NCI-H510A (cell line): ENCODE results near the gene PLA2G4C.

Source experiments
- DNase-seq: peaks from one replicate; lab custom pipeline; 2025; lab: John Stamatoyannopoulos, UW

PLA2G4C gene

DNA sequence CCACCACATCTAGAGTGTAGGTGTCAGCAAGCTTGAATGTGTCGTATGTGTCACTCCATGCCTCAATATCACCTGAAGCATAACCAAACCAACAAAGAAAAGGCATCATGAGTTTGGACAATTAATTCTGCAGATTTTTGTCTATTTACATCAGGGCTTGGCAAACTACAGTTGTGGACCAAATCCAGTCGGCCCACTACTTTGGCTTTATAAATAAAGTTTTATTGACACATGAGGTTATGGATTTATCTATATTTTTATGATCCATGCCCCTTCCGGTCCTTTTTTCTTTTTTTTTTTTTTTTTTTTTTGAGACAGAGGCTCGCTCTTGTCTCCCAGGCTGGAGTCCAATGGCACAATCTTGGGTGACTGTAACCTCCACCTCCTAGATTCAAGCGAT is 57.5 kb downstream of the PLA2G4C start:
- DNase-seq: no peak

DNA sequence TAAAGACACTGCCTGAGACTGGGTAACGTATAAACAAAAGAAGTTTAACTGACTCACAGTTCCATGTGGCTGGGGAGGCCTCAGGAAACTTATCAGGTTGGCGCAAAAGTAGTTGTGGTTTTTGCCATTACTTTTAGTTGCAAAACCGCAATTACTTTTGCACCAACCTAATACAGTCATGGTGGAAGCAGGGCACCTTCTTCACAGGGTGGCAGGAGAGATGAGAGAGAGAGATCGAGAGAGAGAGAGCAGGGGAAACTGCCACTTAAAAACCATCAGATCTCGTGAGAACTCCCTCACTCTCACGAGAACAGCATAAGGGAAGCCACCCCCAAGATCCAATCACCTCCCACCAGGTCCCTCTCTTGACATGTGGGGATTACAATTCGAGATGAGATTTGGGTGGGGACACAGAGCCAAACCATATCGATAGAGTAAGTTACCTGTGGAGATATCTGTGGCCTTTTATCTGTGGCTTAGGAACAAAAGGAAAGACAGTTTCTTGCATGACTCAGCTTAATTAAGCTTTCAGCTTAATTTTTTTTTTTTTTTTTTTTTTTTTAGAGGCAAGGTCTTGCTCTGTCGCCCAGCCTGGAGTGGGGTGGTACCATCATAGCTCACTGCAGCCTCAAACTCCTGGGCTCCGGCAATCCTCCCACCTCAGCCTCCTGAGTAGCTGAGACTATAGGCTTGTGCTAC is 59.1 kb downstream of the PLA2G4C start:
- DNase-seq: no peak

DNA sequence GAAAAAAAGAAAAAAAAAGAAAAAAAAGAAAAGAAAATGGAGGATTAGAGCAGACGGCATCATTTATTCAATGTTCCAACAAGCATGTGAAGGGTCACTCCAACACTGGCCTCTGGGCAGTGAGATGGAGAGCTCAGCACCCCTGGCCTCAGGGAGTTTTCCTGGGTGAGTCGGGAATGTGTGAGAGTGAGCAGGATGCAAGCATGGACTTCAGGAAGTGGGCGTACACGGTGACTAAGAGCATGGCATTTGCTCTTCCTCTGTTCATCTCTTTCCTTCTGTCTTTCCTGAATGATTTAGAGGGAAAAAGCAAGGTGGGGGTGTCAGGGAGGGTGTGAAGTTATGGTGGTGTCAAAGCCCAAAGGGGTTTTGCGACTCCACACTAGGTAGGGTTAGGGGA is 66.1 kb downstream of the PLA2G4C start:
- no peak for DNase-seq

DNA sequence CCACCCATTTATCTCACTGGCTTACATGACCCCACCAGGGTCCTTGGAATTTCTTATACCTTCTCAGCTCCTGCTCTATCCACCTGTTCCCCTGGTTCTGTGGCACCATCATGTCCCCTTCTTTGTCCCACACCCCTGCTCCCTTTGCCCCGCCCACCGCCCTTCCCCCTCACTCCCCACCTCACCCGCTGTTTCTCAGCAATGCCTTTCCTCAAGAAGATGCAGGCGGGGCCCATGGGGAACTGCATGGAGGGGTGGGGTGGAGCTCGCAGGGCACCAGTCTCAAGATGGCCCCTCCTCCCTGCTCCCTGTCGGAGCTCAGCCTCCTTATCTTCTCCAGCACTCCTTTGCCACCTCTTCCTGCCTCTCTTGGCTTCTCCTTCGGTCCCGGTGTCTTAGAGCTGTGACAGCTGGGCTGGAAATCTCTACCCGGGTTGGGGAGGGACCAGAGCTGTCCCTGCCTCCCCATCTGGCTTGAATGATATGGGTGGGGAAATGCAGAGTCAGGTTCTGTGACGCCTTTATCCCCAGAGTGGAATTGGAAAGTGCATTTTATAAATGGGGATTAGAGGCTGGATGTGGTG is 66.8 kb downstream of the PLA2G4C start, which contains the start of gene CABP5:
Gene CABP5 (minus strand): TSS at position 405 of the 584 bp plus-strand sequence. CDS start 157 bp downstream, at position 248.
- DNase-seq: no peak

DNA sequence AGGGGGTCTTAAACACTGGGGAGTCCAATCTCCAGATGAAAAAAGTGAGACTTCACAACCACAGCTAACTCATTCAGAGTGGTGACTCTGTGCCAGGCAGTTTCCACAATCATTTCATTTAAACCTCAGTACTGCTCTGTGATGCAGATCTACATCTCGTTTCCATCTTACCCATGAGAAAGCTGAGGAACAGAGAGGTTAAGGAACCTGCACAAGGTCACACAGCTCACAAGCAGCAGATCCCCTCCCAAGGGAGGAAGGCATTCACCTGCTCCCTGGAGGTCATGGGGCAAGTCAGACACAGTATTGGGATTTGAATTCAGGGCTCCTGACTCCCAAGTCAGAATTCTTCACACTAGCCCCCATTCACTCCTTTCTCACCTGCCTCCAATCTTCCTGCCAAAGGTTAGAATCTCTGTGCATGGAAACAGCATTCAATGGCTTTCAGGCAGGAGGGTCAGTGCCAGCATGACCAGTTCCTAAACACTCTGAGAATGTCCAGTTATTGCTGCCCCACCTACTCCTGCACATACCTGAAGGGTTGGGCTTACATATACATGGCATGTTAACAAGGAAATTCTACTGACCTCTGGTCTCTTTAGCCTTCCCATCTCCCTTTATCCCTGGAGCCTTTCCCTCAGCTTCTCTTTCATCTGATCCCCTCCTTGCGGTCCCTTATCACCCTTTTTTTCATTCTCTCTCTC is 68.6 kb downstream of the PLA2G4C start:
- DNase-seq: no peak

DNA sequence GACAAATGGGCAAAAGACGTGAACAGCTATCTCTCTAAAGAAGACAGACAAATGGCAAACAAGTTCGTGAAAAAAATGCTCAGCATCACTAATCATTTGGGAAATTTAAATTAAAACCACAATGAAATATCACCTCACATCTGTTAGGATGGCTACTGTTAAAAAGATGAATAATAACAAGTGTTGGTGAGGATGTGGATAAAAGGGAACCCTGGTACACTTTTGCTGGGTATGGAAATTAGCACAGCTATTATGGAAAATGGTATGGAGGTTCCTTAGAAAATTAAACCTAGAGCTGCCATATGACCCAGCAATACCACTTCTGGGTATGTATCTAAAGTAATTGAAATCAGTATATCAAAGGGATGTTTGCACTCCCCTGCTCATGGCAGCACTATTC is 73.9 kb downstream of the PLA2G4C start:
- DNase-seq: no peak

DNA sequence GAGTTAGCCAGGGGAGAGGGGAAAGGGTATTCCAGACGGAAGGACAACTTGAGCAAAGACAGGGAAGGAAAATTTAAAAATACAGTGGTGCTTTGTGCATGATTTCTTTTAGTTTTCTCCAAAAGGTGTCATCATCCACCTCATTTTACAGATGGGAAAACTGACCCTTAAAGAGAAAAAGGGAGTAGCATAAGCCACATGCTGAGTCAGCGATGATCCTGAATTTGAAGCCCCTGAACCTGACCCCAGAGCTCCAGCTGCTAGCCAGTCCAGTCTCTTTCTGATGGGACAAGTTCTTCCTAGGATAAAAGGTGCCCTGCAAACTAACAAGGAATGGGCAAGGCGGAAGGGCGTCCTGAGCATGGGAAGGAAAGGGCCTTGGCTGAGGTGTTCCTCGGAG is 77.0 kb downstream of the PLA2G4C start:
- no peak for DNase-seq

DNA sequence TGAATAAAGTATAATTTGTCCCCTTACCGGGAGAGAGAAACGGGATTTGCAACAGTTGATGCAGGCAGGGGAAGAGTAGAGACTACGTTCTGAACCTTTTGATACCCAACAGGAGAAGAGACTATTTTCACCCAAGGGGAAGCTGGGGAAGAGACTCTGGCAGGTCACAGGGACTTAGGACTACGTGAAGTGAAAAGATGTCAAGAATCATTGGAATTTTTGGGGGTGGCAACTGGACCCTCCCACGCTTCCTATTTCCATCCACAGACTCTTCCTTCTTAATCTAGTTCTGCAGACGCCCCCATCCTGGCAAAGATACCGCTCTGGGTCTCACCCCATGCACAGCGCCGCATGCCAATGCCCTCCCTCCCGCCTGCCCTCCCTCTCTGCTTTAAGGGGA is 80.5 kb downstream of the PLA2G4C start:
- no peak for DNase-seq

DNA sequence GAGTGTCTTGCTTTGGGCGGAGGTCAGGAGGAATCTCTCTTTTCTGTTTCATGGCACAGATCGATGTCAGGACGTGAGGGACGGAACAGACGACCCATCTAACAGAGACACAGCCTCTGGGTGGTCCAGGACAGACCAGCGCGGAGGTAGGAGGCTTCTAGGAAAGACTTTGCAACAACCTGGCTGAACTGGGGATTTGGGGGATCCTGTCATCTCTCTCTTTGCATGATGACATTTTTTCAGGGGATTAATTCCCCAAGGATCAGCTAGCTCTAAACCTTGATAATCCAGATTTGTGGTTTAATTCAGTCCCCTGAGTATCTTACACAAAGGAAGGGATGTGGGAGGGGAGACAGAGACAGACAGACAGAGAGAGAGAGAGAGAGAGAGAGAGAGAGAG is 81.2 kb downstream of the PLA2G4C start:
- DNase-seq: no peak

DNA sequence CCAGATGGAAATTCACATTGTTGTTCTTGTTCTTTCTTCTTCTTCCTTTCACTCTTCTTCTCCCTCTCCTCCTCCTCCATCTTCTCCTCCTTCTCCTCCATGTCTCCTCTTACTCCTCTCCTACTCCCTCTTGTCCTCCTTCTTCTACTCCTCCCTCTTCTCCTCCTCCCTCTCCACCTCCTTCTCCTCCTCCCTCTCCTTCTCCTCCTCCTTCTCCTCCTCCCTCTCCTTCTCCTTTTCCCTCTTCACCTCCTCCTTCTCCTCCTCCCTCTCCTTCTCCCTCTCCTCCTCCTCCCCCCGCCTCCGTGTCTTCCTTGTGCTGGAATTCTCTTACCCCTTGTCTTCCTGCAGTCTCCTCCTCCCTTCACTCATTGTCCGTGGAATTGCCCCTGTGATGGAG is 85.1 kb downstream of the PLA2G4C start:
- DNase-seq: no peak

DNA sequence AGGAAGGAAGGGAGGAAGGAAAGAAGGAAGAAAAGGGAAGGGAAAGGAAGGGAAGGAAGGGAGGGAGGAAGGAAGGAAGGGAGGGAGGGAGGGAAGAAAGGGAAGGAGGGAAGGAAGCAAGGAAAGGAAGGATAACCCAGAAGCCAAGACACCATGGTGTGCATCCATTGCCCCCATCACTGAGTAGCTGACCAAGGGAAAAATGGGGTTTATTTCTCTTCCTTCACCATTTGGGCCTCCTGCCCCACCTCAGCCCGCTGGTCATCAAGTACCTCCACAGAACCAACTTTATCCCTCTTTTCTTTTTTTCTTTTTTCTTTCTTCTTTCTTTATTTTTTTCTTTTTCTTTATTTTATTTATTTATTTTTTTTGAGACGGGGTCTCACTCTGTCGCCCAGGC is 87.1 kb downstream of the PLA2G4C start:
- no peak for DNase-seq

DNA sequence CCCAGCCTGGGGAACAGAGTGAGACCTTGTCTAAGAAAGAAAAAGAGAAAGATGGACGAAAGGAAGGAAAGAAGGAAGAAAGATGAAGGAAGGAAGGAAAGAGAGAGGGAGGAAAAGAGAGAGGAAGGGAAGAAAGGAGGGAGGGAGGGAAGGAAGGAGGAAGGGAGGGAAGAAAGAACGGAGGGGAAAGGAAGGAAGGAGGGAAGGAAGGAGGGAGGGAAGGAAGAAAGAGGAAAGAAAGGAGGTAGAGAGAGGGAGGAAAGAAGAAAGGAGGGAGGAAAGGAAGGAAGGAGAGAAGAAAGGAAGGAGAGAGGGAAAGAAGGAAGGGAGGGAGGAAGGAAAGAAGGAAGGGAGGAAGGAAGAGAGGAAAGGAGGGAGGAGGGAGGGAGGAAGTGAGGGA is 87.6 kb downstream of the PLA2G4C start:
- DNase-seq: no peak

DNA sequence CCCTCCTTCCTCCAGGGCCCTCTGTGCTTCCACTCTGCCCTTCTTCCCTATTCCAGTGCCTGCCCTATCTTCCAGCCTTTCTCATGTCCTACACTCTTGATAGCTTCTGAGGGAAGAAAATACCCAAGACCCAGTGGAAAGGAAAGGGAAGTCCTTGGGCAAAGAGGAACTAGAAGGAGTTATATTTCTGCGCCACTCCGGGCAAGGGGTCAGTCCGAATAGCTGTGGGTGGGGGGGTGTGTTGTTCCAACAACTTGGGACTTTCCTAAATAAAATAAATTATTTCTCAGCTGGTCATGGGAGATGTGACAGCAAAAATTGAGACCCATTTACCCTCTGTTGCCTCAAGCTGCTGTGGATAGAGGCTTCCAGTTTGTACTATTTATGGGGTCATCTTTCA is 89.9 kb downstream of the PLA2G4C start:
- no peak for DNase-seq

DNA sequence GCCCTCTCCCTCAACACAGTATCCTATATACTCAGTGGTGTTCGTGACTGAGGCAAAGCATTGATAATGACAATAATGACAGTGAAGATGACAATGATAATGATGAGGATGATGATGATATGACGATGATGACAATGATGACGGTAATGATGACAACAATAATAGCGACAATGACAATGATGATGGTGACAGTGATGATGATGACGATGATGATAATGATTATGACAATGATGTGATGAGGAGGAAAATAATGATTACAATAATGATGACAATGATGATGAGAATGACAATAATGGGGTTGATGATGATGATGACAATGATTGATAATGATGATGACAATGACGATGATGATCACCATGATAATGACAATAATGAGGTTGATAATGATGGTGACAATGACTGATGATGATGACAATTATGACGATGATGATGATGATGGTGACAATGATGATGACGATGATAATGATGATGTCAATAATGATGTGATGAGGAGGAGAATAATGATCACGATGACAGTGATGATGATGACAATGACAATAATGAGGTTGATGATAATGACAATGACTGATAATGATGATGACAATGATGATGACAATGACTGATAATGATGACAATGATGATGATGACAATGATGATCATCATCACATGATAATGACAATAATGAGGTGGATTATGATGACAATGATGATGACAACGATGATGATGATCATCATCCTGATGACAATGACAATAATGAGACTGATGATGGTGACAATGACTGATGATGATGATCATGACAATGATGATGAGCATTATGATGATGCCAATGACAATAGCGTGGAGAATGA is 99.5 kb downstream of the PLA2G4C start:
- no peak for DNase-seq

DNA sequence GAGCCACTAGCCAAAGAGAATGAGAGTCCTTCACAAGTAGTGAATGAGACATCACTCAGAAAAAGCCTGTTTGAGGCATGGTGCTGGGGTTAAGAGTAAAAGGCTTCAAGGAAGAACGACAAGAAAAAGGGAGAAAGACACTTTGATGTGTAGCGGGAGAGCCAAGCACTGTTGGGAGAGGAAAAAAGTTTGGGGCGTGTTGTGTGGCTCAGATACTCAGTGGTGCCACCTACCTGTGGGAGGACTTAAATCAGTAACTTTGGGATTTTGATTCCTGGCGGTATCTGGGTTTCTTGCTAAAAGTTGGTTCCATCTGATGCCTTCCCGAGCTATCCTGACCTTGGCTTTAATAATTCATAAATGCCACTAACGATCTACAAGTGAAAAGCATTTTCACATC is 103.9 kb downstream of the PLA2G4C start:
- no peak for DNase-seq

DNA sequence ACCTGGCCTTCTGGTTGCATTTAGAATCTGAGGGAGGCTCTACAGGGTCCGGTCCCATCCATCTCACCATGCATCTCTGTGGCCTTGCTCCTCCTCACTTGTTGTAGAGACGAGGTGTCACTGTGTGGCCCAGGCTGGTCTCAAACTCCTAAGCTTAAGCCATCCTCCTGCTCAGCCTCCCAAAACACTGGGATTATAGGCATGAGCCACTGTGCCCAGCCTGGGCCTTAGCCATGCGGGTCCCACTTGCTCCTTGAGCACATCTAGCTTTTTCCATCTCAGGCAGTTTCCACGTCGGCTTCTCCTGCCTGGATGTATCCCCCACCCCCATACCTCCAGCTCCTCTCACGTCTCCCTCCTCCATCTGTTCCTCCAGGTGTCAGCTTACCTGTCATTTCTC is 106.4 kb downstream of the PLA2G4C start:
- DNase-seq: no peak

DNA sequence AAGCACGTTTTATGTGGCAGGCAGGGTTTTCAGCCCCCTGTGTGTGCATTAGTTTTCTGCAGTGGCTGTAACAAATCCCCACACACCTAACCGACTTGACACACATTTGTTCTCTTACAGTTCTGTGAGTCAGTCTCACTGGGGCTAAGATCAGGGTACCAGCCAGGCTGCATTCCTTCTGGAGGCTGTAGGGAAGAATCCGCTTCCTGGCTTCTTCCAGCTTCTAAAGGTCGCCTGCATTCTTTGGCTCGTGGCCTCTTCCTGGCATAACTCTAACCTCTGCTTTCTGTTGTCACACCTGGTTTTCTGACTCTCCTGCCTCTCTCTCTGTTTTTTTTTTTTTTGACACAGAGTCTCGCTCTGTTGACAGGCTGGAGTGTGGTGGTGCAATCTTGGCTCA is 109.8 kb downstream of the PLA2G4C start:
- DNase-seq: no peak

DNA sequence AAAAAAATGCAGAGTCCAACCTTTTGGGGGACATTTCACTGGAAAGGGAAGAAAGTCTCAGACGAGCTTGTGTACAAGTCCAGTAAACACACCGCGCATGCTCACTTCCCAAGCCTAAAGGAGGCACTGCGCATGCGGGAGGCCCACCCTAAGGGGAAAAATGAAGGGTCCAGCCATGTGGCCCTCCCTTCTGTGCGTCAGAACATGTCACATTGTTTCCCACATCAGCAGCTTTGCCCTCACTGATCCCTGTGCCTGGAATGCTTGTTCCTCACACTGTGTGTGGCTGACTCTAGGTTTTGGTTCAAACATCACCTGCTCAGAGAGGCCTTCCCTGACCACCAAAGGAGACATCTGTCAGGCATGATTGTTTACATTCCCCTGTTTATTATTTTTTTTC is 111.8 kb downstream of the PLA2G4C start:
- DNase-seq: no peak
